GM12801 (cell line): ENCODE results near the gene PDS5B.

ENCODE experiments used
- TF ChIP-seq, protein P1 (sequence below): IDR thresholded peaks from one replicate; pipeline ENCODE4 v1.5.1; 2011; ENCODE audit warnings: control low read depth; ENCODE audit not compliant: insufficient read length; ENCODE audit errors: extremely low read depth

Gene PDS5B

DNA sequence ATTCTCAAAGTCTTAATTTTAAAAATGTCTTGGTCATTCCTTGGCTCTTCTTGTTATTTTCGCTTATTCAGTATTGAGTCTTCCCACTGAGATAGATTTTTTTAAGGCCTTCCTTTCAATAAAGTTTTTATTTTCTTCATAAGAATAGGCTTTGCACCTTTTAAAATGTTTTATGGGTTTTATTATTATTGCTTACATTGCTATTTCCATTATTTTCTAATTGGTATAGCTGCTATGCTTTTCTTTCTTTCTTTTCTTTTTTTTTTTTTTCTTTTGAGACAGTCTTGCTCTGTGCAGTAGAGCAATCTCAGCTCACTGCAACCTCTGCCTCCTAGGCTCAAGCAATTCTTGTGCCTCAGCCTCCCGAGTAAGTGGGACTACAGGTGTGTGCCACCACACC is 195.7 kb downstream of the PDS5B start:
- TF ChIP-seq, protein P1, sequence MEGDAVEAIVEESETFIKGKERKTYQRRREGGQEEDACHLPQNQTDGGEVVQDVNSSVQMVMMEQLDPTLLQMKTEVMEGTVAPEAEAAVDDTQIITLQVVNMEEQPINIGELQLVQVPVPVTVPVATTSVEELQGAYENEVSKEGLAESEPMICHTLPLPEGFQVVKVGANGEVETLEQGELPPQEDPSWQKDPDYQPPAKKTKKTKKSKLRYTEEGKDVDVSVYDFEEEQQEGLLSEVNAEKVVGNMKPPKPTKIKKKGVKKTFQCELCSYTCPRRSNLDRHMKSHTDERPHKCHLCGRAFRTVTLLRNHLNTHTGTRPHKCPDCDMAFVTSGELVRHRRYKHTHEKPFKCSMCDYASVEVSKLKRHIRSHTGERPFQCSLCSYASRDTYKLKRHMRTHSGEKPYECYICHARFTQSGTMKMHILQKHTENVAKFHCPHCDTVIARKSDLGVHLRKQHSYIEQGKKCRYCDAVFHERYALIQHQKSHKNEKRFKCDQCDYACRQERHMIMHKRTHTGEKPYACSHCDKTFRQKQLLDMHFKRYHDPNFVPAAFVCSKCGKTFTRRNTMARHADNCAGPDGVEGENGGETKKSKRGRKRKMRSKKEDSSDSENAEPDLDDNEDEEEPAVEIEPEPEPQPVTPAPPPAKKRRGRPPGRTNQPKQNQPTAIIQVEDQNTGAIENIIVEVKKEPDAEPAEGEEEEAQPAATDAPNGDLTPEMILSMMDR, result no peak

DNA sequence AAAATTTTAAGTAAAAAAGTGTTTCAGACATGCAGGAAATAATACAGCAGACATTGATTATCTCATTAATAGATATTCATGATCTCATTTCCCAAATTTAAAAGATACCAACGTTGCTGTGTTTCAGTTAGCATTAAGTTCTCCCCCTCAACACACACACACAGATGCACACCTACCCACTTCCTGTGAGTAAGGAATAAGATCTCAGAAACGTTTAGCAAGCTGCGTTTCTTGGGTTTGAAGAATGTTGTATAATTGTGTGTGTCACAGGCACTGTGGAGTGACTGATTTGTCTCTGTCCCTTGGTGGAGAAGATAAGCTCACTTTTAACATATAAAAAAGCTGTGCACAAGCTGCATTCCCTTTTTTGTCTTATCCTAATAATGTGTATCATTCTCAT is 196.8 kb downstream of the PDS5B start:
- TF ChIP-seq, protein P1, result no peak

DNA sequence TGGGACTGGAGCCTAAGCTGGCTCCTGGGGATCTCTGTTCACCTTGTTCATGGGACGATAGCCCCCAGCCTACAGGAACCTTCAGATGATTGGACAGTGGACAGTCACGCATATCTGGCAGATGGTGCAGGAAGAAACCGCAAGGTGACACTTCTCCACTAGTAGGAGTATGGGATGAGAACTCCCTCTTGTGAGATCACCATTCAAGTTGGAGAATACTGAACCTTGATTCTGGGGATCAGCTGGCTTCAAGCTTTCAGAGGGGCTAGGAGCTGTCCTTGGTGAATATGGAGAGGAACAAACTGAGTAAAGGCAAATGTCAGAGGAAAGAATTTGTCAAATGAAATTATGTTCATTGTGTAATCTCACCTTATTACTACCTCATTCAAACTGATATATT is 204.5 kb downstream of the PDS5B start:
- TF ChIP-seq, protein P1, result no peak

DNA sequence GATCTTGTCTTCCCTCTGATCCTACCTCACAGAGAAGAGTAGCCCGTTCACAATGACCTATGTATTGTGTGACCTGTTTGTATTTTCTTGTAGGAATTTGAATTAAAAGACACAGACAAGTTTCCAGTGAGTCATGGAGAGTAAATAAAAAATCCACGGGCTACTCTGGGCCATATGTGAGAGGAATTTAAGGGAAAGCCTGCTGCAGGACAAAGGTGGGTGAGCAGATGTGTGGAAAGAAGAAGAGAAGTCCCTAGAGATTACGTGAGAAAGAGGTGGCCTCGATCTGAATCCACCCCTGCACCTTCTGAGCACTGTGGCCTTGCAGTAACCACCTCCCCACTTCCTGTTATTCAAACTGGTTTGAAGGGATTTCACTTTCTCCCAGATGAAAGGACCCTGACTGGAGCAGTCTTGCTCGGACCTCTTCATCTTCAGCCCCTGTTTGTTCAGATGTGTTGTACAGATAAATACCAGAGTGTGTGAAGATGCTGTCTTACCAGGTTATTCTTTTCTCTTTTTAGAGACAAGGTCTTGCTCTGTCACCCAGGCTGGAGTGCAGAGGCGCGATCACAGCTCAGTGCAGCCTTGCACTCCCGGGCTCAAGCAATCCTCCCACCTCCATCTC is 205.4 kb downstream of the PDS5B start:
- TF ChIP-seq, protein P1, result no peak

DNA sequence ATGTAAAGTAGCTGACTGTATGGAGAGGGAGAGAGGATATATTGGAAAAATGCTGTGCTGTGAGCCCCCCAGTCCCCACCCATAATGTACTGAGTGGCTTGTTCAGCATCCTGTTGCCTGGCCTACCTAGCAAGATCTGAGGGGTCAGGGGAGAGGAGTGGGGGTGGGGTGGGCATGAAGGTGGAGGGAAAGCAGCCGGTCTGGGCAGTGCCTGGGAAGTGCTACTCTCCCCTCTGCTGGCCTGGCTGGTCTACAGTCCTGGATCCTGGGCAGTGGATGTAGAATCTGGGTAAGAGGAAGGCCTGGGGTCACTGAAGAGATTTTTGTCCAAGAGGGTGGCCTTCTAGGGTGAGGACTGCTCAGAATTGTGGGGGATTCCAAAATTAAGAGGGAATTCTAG is 210.5 kb downstream of the PDS5B start:
- TF ChIP-seq, protein P1, result no peak

DNA sequence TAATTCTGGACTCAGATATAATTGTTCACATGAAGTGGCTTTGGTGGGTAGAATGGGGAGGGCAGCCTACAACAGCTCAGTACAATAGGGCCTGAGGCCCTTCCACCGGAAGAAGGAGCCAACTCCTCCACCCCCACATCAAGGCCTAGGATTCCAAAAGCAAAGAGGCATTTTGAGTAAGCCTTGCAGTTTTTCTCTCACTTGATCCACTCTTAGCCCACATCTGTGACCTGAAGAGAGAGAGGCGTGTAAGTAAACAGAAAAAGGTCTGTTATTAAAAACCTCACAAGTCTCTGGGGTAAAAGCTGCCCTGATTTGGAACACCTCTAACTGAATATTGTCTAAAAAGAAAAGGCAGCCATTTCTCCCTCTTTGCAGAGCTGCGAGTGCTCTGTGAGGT is 215.9 kb downstream of the PDS5B start:
- TF ChIP-seq, protein P1, result no peak

DNA sequence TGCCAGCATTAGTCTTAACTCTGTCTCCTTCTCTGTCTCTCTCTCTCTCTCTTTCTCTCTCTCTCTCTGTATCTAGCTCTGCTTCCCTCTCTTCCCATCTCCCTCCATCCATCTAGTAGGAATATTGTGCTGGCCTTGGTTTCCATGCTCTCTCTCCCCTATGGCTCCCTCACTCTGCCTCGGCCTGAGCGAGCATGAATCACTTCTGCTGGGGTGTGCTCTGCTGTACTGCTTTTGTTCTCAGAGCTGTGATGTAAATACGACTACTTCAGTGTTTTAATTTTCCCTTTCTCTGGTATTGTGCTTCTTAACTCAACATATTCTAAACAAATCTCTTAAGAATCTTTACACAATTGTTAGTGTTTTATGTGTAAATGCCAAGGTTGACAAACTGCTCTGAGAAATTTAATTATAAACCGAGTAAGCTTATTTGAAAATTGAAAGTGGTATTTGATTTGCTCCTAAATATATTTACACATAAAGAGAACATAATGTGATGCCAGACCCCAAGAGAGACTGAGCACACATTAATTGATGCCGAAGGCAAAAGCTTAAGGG is 218.5 kb downstream of the PDS5B start:
- TF ChIP-seq, protein P1, result no peak
